ENCODE results near the gene GLP2R.

The GLP2R gene

DNA sequence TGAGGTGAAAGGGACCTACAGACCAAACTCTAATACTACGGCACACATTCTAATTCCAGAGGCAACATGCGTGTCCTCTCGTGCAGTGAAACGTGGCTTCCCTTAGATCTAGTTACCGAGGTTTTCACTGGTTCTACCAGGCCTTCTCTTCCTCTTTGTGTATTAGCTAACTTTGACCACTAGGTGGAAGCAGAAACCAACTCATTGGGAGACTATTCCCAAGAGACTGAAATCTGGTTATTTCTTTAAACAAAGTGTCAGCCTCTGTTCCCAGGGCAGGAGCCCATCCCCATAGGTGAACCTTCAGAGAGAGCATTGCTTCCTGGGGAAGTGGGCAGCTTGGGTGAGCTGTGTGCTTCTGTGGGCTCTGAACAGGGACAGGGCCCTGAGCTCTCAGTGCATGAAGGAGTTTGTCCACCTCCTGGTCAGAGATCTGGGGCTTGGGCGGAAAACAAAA lies 99.0 kb downstream of the GLP2R start:
- H3K4me3 ChIP-seq (ENCODE audit: low read length) = no peak overlapping the region
- TF ChIP-seq ZNF274 (IDR thresholded peaks at IDR 0.05; ENCODE audit: low read depth, low read length) = no peak

DNA sequence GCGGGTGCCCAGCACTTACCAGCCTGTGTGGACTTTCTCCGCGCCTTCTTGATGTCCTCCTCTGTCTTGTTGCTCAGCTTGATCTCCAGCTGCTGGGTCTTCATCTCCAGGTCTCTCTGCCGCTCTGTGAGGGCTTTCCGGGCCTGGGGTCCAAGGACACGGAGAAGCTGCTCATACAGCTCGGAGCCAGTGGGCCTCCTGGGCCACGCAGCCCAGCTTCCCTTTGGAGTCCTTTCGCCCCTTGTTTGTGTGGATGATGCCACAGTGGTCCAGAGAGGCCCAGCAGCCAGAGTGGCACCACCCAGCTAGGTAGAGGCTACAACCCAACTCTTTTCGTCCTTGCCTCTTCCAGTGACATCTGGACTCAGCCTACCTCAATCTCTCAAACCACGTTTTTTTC lies 99.7 kb downstream of the GLP2R start:
- no peak for TF ChIP-seq ZNF274 (IDR thresholded peaks at IDR 0.05; ENCODE audit: low read depth, low read length)
- H3K4me3 ChIP-seq (ENCODE audit: low read length) = no peak overlapping the region

DNA sequence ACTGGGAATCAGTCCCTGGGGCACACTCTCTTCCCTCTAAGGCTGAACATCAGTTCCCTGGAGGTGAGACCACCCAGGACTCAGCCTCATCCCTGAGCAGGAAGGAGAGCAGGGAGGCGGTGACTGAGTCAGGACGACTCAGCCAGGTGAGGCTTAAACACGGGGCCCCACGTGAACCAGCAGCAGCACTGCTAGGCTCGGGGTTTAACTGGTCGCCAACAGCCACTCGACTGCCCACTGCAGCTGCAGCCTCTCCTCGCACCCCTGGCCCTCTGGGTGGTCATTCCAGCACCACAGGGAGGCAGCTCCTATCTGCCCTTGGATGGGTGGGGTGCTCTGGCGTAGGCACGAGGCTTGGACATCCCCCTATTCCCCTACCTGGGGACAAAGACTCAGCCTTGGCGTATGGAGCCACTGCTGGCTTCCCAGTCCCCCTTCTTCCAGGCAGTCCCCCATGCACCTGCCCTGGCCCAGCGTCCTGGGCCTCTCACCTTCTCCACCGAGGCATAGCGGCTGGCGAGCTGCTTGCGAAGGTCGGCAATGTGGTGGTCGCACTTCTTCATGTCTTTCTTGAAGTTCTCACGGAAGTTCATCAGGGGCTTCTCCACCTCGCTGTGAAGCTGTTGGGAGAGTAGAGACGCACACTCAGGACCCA lies 100.6 kb downstream of the GLP2R start:
- H3K4me3 ChIP-seq (ENCODE audit: low read length) = no peak overlapping the region
- TF ChIP-seq ZNF274 (IDR thresholded peaks at IDR 0.05; ENCODE audit: low read depth, low read length) = no peak

DNA sequence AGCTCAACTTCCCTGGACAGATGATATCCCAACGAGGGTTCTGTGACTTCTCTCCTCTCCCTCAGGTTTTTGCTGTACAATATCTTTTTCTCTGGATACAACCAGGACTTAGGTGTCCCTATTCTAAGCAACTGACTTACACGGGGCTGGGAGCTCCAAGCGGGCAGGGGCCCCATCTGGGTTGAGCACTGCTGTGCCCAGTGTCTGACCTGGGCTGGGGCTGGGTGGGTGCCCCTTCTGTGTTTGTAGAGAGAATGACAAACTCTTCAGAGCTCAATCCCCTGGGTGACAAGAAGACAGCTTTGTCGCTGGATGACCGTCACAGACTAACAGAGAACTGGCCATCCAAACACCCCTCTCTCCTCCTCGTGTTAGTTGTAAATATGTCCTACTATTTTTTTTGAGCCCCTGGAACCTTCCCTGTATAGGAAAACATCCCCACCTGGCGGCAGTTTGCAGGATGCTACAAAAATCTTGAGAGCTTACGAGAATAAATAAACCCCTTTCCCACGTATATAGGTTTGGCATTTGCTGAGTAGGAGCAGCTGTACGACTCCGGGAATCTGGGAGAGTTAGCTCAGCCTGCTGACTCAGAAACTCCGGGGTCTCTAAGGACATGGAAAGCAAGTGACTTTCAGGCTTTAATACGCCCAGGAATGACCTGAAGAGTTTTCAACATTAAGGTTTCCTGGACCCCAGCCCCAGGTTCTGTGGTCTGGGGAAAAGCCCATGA lies 103.0 kb downstream of the GLP2R start:
- TF ChIP-seq ZNF274 (IDR thresholded peaks at IDR 0.05; ENCODE audit: low read depth, low read length) = no peak

DNA sequence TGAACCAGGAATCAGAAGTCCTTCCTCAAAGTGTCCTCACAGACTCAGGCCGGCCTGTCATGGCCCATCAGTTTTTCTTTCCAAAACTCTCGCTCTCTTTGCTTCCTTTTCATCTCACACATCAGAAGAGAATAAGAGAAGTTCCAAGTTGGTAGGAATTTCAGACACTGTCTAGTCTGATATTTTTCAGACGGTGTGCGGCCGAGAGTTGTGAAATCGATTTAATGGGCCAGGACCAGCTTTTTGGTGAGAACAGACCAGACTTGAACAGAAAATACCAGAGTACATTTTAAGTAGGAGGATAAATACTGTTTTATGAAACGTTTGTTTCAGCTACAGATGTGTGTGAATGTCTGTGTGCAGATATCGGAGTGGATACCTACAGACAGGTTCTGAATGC lies 104.1 kb downstream of the GLP2R start:
- TF ChIP-seq ZNF274 (IDR thresholded peaks at IDR 0.05; ENCODE audit: low read depth, low read length) = no peak
- H3K4me3 ChIP-seq (ENCODE audit: low read length) = no peak overlapping the region

More for the DNA sequence above, 103.0 kb downstream of the GLP2R start:
- H3K4me3 ChIP-seq (ENCODE audit: low read length) = no peak overlapping the region

DNA sequence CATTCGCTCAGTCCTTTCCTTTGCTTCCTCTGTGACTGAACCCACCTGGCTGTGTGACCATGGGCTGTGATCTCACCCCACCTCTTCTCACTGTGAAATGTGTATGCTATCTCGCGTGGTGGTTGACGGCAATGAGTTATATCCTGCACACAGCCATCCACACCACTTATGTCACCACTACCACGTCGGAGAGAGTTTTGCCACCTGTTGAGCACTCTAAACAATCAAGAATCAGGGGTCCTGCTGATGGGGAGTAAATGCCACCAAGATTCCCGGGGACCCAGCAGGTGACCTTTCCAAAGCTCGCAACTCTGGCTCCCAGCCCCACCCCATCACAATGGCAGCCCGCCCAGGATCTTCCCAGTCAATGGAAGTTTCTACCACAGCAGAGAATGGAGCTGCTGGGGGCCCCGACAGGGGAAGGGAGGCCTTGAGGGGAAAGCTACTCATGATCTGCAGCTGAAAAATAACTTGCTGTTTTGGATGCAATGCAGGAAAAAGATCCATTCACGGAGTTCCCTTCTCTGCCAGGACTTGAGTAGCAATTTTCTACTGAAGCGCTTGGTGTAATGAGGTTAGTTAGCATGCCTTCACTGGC lies 105.5 kb downstream of the GLP2R start:
- no peak for TF ChIP-seq ZNF274 (IDR thresholded peaks at IDR 0.05; ENCODE audit: low read depth, low read length)
- no peak overlapping the region for H3K4me3 ChIP-seq (ENCODE audit: low read length)

DNA sequence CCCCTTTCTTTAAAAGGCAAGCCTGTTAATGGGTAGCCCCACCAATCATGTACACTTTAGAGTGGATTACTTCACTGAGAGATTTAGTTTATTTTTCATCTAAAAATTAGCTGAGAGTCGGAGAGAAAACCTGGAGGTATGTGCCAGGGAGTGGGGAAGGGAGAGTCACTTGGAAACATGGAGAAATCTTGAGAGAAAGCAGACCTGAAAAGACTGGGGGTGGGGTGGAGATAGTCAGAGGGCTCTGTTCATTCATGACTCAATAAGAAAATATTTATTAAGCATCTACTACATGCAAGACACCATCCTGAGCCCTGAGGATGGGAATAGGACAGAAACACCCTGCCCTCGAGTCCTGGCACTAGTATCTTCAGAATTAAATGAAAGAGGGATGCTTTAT lies 106.8 kb downstream of the GLP2R start:
- no peak overlapping the region for H3K4me3 ChIP-seq (ENCODE audit: low read length)

DNA sequence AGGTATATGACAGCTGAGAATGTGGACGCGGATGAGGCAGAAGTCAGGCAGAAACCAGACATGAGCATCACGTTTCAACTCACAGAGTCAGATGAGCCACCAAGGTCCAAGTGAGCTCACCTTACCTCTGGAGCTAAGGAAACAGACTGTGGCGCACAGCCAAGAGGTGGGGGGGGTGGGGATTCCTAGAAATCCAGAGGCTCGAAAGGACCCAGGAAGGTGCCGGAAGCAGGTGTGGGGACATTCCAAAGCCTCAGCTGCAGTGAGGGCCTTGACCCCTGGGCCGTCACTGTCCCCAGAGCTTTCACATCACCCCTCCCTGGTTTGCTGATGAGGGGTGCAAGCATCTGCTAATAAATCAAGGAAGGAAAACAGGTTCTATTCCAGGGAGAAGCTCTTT lies 108.6 kb downstream of the GLP2R start:
- no peak for TF ChIP-seq ZNF274 (IDR thresholded peaks at IDR 0.05; ENCODE audit: low read depth, low read length)
- H3K4me3 ChIP-seq (ENCODE audit: low read length) = no peak overlapping the region

More for the DNA sequence above, 106.8 kb downstream of the GLP2R start:
- no peak for TF ChIP-seq ZNF274 (IDR thresholded peaks at IDR 0.05; ENCODE audit: low read depth, low read length)

DNA sequence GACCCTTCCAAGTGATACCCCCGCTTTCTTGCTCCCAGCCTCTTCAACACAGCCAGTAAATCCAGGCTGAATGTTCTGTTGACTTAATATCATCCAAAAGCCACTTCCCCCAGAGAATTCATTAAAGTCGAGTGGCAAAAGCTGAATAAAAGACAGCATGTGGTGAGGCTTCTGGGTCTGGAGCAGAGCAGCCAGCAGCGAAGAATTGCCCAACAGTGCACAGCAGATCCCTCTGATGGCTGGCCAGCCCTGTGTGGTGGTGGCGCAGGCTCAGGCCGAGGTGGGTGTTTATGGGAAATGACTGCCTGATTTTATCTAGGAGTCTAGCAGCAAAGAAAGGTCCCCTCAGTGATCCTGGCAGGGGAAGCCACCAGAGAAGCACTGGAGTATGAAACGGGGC lies 109.7 kb downstream of the GLP2R start:
- no peak for TF ChIP-seq ZNF274 (IDR thresholded peaks at IDR 0.05; ENCODE audit: low read depth, low read length)
- H3K4me3 ChIP-seq (ENCODE audit: low read length) = no peak overlapping the region

DNA sequence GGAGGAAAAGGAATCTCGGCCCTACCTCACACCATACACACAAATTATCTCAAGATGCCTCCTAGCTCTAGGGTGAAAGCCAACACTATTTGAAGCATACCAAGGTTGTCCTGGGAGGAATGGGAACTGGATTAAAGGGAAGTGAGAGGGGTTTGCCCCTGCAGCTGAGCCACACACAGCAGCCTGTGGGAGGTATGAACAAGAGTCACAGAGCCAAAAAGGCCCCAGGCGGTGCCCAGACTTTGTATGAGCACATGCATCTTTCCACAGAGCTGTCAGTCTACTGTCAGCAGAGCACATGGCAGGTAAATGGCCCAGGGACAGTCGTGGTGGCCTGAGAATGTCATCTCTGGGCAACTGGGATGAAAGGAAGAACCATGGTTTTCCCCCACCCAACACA lies 110.4 kb downstream of the GLP2R start:
- no peak overlapping the region for H3K4me3 ChIP-seq (ENCODE audit: low read length)
- TF ChIP-seq ZNF274 (IDR thresholded peaks at IDR 0.05; ENCODE audit: low read depth, low read length) = no peak

DNA sequence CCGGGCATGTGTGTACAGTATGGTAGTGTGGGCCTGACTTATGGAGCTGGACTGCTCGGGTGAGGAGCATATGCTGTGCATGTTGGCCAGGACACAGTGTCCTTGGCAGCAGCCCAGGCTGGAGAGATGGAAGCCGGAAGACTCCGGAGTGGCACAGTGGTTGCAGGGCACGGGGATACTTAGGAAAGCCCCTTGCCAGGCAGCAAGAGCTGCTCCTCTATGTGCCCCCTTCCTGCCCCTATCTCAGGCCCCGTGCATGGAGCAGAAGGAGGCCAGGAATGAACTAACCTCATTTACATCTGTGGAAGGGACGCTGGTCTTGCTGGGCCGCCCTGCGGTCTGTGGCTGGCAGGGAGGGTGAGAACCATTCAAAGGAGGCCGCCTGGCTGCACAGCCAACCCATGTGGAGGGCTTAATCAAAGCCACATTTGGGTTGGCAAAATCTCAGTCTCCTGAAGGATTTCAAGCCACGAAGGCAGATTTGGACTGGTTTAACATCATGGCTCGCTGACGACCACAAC lies 111.6 kb downstream of the GLP2R start:
- no peak overlapping the region for H3K4me3 ChIP-seq (ENCODE audit: low read length)
- TF ChIP-seq ZNF274 (IDR thresholded peaks at IDR 0.05; ENCODE audit: low read depth, low read length) = no peak

DNA sequence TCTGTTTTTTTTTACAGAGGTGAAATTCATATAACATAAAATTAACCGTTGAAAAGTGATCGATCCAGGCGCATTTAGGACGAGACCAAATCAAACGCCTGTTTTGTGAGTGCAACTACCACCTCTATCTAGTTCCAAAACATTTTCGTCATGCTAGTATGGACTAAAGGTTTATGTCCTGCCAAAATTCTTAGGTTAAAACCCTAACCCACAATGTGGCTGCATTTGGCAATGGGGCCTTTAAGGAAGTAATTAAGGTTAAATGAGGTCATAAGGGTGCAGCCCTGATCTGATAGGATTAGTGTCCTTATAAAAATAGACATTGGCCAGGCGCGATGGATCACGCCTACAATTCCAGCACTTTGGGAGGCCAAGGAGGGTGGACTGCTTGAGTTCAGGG lies 112.2 kb downstream of the GLP2R start:
- TF ChIP-seq ZNF274 (IDR thresholded peaks at IDR 0.05; ENCODE audit: low read depth, low read length) = no peak
- H3K4me3 ChIP-seq (ENCODE audit: low read length) = no peak overlapping the region

DNA sequence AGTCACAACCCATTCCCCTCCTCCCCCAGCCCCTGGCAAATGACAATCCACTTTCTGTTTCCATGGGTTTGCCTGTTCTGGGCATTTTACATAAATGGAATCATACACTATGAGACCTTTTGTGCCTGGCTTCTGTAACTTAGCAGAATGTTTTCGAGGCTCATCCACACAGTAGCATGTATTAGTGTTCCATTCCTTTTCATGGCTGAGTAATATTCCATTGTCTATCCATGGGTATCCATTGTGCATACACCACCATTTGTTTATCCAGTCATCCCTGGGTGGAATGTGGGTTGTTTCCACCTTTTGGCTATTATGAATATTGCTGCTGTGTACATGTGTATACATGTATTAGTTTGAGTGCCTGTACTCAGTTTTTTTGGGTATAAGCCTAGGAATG lies 113.0 kb downstream of the GLP2R start:
- TF ChIP-seq ZNF274 (IDR thresholded peaks at IDR 0.05; ENCODE audit: low read depth, low read length) = no peak
- no peak overlapping the region for H3K4me3 ChIP-seq (ENCODE audit: low read length)

DNA sequence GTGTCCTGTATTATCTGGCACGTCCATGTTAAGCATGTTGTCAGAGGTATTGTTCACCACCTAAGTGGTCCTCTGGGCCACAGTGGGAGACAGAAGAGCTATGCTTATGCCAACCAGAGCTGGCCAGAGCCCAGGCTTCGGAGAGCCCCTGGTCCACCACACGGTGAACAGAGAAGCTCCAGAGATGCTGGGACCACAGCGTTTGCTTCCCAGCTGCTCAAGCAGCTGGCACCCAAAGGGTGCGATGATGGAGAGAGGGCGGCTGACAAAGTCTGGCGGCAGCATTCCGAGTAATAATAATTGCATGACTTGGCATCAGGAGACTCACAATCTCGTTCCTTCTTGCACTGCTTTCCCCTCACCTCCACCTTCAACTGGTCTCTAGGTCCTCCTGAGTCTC lies 115.1 kb downstream of the GLP2R start:
- H3K4me3 ChIP-seq (ENCODE audit: low read length) = no peak overlapping the region
- TF ChIP-seq ZNF274 (IDR thresholded peaks at IDR 0.05; ENCODE audit: low read depth, low read length) = no peak

DNA sequence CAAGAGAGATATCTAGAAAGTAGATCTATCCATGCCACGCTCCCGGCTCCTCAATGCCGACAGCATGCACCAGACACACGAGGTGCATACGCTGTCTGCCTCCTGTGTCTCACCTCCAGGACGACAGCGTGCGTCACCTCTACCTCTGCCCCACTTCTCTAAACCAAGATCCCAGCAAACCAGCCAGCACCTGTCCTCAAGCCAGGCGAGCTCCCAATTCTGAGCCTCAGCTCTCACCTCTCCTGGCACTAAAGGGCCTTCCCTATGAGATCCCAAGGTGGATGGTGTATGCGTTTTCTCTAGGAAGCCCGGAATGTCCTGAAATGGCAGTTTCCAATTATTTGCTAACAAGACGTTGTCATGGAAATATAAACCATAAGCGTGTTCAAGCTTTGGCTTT lies 115.6 kb downstream of the GLP2R start:
- no peak for TF ChIP-seq ZNF274 (IDR thresholded peaks at IDR 0.05; ENCODE audit: low read depth, low read length)
- H3K4me3 ChIP-seq (ENCODE audit: low read length) = no peak overlapping the region
